ENCODE measurements around the gene CBX6. TPM values are rescaled to one million over a fixed set of nuclear protein-coding genes. Genes with fewer than 3 reads are reported as not detected.

The CBX6 gene
- total and polyA plus RNA-seq, 8 donors = 22.5 to 44.6 (median 27.9) TPM

- Histone ChIP-seq H3K4me3 (no peak overlapping the region), H3K27ac (no peak overlapping the region), H3K4me1 (no peaks in the 10 kb centered on the region), H3K9me3 (no peaks in the 10 kb centered on the region), H3K36me3 (no peaks in the 10 kb centered on the region), H3K27me3 (no peaks in the 10 kb centered on the region)
- 90 to 91% methylated on average over 17 of the region's 17 CpGs for WGBS, 2 donors
- DNase-seq = no peak
- no peak for FAIRE-seq
- TF ChIP-seq CTCF (IDR thresholded peaks at IDR 0.05) = no peak
- ATAC-seq = no peak
- intact Hi-C loops (cut with DNase I) = no loop called here
Observed at GRCh38 chr22:38830026-38830844, 41.8 kb downstream of the CBX6 start.

- H3K27me3 ChIP-seq = no peaks in the 10 kb centered on the region
- 88 to 93% methylated on average over 4 of the region's 4 CpGs for WGBS, 2 donors
- no peak for DNase-seq
- FAIRE-seq = no peak
- intact Hi-C loops (cut with DNase I) = no loop called here
- H3K9me3 ChIP-seq = no peaks in the 10 kb centered on the region
- no peaks in the 10 kb centered on the region for H3K36me3 ChIP-seq
- H3K4me1 ChIP-seq = no peaks in the 10 kb centered on the region
- no peak for ATAC-seq
- H3K27ac ChIP-seq = no peak overlapping the region
- no peak overlapping the region for H3K4me3 ChIP-seq
- TF ChIP-seq CTCF (IDR thresholded peaks at IDR 0.05) = no peak
Observed at GRCh38 chr22:38829485-38829884, 42.5 kb downstream of the CBX6 start.

GRCh38 chr22:38828616-38829205 lies 43.3 kb downstream of the CBX6 start:
- 83 to 86% methylated on average over 10 of the region's 10 CpGs for WGBS, 2 donors
- ATAC-seq (no peak), DNase-seq (no peak), FAIRE-seq (no peak)
- intact Hi-C loops (cut with DNase I) = no loop called here
- Histone ChIP-seq H3K4me3 (no peak overlapping the region), H3K36me3 (no peaks in the 10 kb centered on the region), H3K27ac (no peak overlapping the region), H3K9me3 (no peaks in the 10 kb centered on the region), H3K27me3 (no peaks in the 10 kb centered on the region), H3K4me1 (no peaks in the 10 kb centered on the region)
- no peak for TF ChIP-seq CTCF (IDR thresholded peaks at IDR 0.05)

GRCh38 chr22:38828191-38828590 lies 43.8 kb downstream of the CBX6 start:
- Histone ChIP-seq H3K4me1 (no peaks in the 10 kb centered on the region), H3K27ac (no peak overlapping the region), H3K9me3 (no peaks in the 10 kb centered on the region), H3K4me3 (no peak overlapping the region), H3K36me3 (no peaks in the 10 kb centered on the region), H3K27me3 (no peaks in the 10 kb centered on the region)
- ATAC-seq (no peak), DNase-seq (no peak), FAIRE-seq (no peak)
- intact Hi-C loops (cut with DNase I) = no loop called here
- no peak for TF ChIP-seq CTCF (IDR thresholded peaks at IDR 0.05)
- WGBS, 2 donors = 84 to 86% methylated on average over 11 of the region's 11 CpGs

GRCh38 chr22:38827510-38827909 lies 44.5 kb downstream of the CBX6 start:
- no peak overlapping the region for H3K27ac ChIP-seq
- H3K27me3 ChIP-seq = no peaks in the 10 kb centered on the region
- no peaks in the 10 kb centered on the region for H3K36me3 ChIP-seq
- H3K4me3 ChIP-seq = no peak overlapping the region
- TF ChIP-seq CTCF (IDR thresholded peaks at IDR 0.05) = no peak
- FAIRE-seq = no peak
- no peak for DNase-seq
- no peaks in the 10 kb centered on the region for H3K4me1 ChIP-seq
- ATAC-seq = no peak
- intact Hi-C loops (cut with DNase I) = no loop called here
- no peaks in the 10 kb centered on the region for H3K9me3 ChIP-seq

All from pancreas (tissue), 10 donors.